Neural crest cell (in vitro differentiated cells): ENCODE measurements around the gene IL10RA. TPM values are rescaled to one million over a fixed set of nuclear protein-coding genes. Genes with fewer than 3 reads are reported as not detected.

Experiments
- DNase-seq: peaks from one replicate; pipeline ENCODE4 v3.0.0; 2021; ENCODE audit warnings: low read depth, mixed read lengths, low spot score
- H3K27ac Mint-ChIP-seq: one replicate; pipeline ENCODE4 v1.8.0; 2021; ENCODE audit warnings: mild to moderate bottlenecking, mixed read lengths; ENCODE audit not compliant: unreplicated experiment
- H3K27me3 Mint-ChIP-seq: 2 replicates; pipeline ENCODE4 v1.8.0; 2021; ENCODE audit warnings: low read depth, mild to moderate bottlenecking, mixed read lengths
- H3K36me3 Mint-ChIP-seq: 2 replicates; pipeline ENCODE4 v1.8.0; 2021; ENCODE audit warnings: low read depth, mild to moderate bottlenecking, mixed read lengths
- H3K4me1 Mint-ChIP-seq: 2 replicates; pipeline ENCODE4 v1.8.0; 2021; ENCODE audit warnings: mixed read lengths
- H3K4me3 Mint-ChIP-seq: one replicate; pipeline ENCODE4 v1.8.0; 2021; ENCODE audit warnings: mild to moderate bottlenecking, mixed read lengths
- H3K9me3 Mint-ChIP-seq: 2 replicates; pipeline ENCODE4 v1.8.0; 2021; ENCODE audit warnings: mixed read lengths
- total RNA-seq: library from RNA; stranded (reverse); gene quantifications from 2 replicates; pipeline ENCODE4 v1.2.1, GENCODE V29; 2021
- TF ChIP-seq, protein P1 (sequence below): fragments of 200-600 bp; sonication (generic); conservative IDR thresholded peaks from 2 replicates; pipeline ENCODE4 v1.5.0; 2021; ENCODE audit warnings: antibody characterized with exemption, mild to moderate bottlenecking

Gene IL10RA
- total RNA-seq, 1 donor from 2014 or later: 0.37 TPM

GRCh38 chr11:118033443-118033842 is 47.2 kb downstream of the IL10RA start:
- TF ChIP-seq, protein P1, sequence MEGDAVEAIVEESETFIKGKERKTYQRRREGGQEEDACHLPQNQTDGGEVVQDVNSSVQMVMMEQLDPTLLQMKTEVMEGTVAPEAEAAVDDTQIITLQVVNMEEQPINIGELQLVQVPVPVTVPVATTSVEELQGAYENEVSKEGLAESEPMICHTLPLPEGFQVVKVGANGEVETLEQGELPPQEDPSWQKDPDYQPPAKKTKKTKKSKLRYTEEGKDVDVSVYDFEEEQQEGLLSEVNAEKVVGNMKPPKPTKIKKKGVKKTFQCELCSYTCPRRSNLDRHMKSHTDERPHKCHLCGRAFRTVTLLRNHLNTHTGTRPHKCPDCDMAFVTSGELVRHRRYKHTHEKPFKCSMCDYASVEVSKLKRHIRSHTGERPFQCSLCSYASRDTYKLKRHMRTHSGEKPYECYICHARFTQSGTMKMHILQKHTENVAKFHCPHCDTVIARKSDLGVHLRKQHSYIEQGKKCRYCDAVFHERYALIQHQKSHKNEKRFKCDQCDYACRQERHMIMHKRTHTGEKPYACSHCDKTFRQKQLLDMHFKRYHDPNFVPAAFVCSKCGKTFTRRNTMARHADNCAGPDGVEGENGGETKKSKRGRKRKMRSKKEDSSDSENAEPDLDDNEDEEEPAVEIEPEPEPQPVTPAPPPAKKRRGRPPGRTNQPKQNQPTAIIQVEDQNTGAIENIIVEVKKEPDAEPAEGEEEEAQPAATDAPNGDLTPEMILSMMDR: no peak
- peaks cover 8% of the 10 kb centered on the region for H3K4me1 Mint-ChIP-seq
- H3K9me3 Mint-ChIP-seq: no peaks in the 10 kb centered on the region
- peaks cover 4% of the 10 kb centered on the region for H3K27me3 Mint-ChIP-seq
- no peak overlapping the region for H3K4me3 Mint-ChIP-seq
- H3K36me3 Mint-ChIP-seq: no peaks in the 10 kb centered on the region
- DNase-seq: no peak
- no peak overlapping the region for H3K27ac Mint-ChIP-seq

DNA sequence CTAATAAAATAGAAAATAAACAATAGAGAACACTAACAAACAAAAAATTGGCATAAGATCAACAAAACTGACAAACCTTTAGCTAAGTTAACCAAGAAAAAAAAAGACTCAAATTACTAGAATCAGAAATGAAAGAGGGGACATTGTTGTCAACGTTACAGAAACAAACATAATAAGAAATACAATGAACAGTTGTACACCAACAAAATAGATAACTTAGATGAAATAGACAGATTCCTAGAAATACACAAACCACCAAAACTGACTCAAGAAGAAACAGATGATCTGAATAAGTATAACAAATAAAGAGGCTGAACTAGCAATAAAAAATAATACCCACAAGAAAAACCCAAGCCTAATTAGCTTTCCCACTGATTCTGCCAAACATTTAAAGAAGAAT is 55.9 kb downstream of the IL10RA start:
- Mint-ChIP-seq H3K4me3 (no peak overlapping the region), H3K9me3 (no peaks in the 10 kb centered on the region), H3K27ac (no peak overlapping the region), H3K36me3 (no peaks in the 10 kb centered on the region), H3K4me1 (peaks cover 25% of the 10 kb centered on the region), H3K27me3 (no peaks in the 10 kb centered on the region)
- TF ChIP-seq, protein P1: no peak
- DNase-seq: no peak

GRCh38 chr11:118042796-118043195 is 56.6 kb downstream of the IL10RA start:
- H3K4me1 Mint-ChIP-seq: peaks cover 21% of the 10 kb centered on the region
- H3K9me3 Mint-ChIP-seq: no peaks in the 10 kb centered on the region
- H3K4me3 Mint-ChIP-seq: no peak overlapping the region
- TF ChIP-seq, protein P1: no peak
- H3K27me3 Mint-ChIP-seq: no peaks in the 10 kb centered on the region
- H3K27ac Mint-ChIP-seq: no peak overlapping the region
- no peak for DNase-seq
- no peaks in the 10 kb centered on the region for H3K36me3 Mint-ChIP-seq

DNA sequence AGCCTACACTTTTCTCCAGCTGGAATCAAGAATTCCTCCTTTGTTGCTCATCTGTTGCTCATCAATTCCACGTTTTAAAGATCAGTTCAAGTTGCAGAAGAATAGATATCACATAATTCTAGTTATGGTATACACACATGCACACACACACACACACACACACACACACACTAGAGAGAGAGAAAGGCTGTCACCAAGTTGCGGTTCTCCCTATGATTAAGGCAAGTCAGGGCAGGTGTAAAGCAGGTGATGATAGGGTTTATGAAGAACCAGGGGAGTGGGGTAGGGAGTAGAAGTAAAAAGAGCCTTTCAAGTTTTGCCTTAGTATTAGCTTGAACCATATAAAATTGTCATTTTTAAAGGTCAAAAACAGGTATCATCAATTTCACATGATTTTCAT is 59.0 kb downstream of the IL10RA start:
- Mint-ChIP-seq H3K4me3 (no peak overlapping the region), H3K27me3 (no peaks in the 10 kb centered on the region), H3K9me3 (no peaks in the 10 kb centered on the region), H3K4me1 (peaks cover 13% of the 10 kb centered on the region), H3K36me3 (no peaks in the 10 kb centered on the region), H3K27ac (no peak overlapping the region)
- TF ChIP-seq, protein P1: no peak
- DNase-seq: no peak

GRCh38 chr11:118046051-118046963 is 60.1 kb downstream of the IL10RA start:
- no peak for DNase-seq
- no peaks in the 10 kb centered on the region for H3K36me3 Mint-ChIP-seq
- H3K27me3 Mint-ChIP-seq: no peaks in the 10 kb centered on the region
- H3K27ac Mint-ChIP-seq: no peak overlapping the region
- H3K9me3 Mint-ChIP-seq: no peaks in the 10 kb centered on the region
- H3K4me1 Mint-ChIP-seq: peaks cover 13% of the 10 kb centered on the region
- TF ChIP-seq, protein P1: no peak
- no peak overlapping the region for H3K4me3 Mint-ChIP-seq
